Limb (tissue), 2 donors: Measurements from ENCODE around the gene USP9X.
"Not testable (repeated sequence)": the region's sequence is repeated elsewhere in the genome, so short reads cannot be mapped to it uniquely, and the experiment has no call there.

Experiments used
- DNase-seq, 2 donors: peaks; one replicate each; pipeline ENCODE4 v3.0.0-alpha.2; 2016; ENCODE audit errors: extremely low spot score in 2 of 2

USP9X gene

DNA sequence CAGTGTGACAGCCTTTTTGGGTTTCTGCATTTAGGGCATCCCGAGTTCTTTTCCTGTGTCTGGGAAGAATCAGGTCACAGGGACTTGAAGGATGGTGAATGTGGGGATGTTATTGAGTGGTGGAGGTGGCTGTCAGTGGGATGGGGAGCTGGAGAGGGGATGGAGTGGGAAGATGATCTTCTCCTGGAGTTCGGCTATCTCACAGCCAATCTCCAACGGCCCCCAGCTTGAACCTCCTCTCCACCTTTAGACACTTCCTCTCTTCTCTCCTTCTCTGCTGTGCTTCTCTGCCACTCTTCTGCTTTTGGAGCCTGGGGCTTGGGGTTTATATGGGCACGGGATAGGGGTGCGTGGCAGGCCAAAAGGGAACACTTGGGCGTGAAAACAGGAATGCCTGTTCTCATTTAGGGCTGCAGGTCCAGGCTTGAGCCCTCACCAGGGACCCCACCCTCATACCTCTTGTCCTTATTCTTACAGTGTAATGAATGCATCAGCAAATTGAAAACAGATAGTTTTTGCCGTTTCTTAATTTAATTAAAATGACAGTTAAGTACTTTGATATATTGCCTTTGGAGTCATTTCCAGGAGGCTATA lies 37.5 kb downstream of the USP9X start:
- DNase-seq, result no peak

DNA sequence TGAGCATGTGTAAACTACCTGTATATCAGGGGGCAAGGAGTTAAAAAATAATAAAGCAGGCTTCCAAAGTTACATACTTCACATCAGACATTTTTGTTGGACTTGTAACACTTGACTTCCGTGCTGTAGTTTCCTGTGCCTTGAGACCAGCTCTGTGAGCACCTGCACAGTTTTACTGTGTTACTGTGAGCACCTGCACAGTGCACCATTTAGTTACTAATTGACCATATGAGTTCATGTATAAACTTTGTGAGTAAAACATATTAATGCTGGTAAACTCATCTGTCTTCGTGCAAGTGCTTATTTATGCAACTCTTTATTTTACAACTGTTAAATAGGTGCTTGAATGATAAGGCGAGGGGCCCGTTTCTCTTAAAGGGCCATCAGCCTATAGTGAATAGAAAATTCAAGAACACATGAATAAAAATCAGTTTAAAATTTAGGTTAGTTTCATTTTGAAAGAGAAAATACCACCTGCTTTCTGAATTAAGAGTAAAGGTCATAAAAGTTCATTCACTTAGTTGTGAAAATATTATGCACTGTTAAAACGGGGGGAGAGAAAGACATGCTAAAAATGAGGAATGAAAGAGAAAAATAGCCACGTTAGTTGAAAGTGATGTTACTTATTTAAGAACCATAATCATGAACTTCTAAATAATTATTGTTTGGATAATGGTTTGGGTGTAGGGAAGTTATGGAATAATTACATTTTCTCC lies 42.4 kb downstream of the USP9X start:
- DNase-seq, result no peak

DNA sequence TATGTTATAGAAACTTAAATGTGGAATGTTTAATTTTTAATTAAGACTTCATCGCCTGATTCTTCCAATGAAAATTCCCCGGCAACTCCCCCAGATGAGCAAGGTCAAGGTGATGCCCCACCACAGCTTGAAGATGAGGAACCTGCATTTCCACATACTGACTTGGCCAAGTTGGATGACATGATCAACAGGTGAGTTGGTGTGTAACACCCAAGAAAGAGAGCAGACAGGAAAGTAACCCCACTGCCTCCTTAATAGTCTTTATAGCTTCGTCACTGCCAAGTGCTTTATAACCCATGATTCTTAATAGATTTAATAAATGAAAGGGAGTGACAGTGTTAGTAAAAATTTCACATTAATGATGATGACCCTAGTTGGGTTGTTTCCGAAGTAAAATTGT lies 43.7 kb downstream of the USP9X start:
- no peak for DNase-seq

DNA sequence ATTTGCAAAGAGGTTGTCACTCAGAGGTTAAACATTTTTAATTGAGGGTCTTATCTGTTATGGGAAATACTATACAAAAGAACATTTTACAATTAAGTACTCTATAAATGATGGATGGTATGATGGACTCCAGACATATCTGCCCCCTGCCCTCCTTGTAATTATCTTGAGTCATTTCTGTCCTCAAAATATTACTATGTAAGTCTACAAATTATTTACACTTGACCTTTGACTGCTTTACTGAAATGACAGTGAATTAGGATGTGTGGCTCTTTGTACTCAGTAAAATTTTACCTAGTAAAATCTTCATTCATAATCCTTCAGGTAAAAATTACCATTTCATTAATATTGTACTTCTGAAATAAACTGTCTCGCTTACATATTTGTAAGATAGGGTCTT lies 46.5 kb downstream of the USP9X start:
- no peak for DNase-seq

DNA sequence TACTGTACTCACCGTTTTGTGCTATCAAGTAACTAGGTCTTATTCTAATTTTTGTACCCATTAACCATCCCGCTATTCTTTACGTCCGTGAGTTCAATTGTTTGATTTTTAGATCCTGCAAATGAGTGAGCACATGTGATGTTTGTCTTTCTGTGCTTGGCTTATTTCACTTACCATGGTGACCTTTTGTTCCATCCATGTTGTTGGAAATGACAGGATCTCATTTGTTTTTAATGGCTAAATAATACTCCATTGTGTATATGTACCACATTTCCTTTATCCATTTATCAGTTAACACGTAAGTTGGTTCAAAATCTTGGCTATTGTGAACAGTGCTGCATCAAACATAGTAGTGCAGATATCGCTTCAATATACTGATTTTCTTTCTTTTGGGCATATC lies 48.3 kb downstream of the USP9X start:
- DNase-seq, result no peak

- no peak for DNase-seq
These were observed 52.3 kb downstream of the USP9X start for GRCh38 chrX:41137589-41137988.

- no peak for DNase-seq
These were observed 57.1 kb downstream of the USP9X start for GRCh38 chrX:41142130-41142910.

GRCh38 chrX:41144873-41145272 lies 59.6 kb downstream of the USP9X start:
- no peak for DNase-seq

- DNase-seq, result no peak
These were observed 60.8 kb downstream of the USP9X start for GRCh38 chrX:41145920-41146608.

GRCh38 chrX:41148553-41148952 lies 63.3 kb downstream of the USP9X start:
- DNase-seq, result no peak

- DNase-seq, result no peak
These were observed 64.8 kb downstream of the USP9X start for GRCh38 chrX:41150043-41150442.

GRCh38 chrX:41151726-41152125 lies 66.5 kb downstream of the USP9X start:
- not testable (repeated sequence) for DNase-seq

- DNase-seq, result no peak
These were observed 67.0 kb downstream of the USP9X start for GRCh38 chrX:41152221-41152620.

- DNase-seq, result no peak
These were observed 68.2 kb downstream of the USP9X start for GRCh38 chrX:41153448-41153847.

DNA sequence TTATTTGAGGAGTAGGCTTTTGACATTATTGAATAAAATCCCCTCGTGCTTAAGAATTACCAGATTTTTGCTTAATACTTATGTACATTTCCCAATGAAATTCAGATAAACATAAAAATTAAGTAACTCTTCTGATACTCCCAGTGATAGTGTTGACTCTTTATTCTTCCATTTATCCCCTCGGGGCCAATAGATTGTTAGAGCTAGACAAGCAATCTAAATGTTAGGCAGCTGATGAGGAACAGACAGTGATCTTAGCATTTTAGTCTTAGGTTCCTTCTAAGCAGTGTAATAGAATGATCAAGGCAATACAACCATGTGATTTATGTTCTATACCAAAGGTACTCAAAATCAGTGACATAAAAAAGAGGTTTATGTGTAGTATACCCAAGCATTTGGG lies 68.7 kb downstream of the USP9X start:
- no peak for DNase-seq

- no peak for DNase-seq
These were observed 79.2 kb downstream of the USP9X start for GRCh38 chrX:41164449-41164848.

GRCh38 chrX:41167888-41168287 lies 82.6 kb downstream of the USP9X start:
- no peak for DNase-seq

DNA sequence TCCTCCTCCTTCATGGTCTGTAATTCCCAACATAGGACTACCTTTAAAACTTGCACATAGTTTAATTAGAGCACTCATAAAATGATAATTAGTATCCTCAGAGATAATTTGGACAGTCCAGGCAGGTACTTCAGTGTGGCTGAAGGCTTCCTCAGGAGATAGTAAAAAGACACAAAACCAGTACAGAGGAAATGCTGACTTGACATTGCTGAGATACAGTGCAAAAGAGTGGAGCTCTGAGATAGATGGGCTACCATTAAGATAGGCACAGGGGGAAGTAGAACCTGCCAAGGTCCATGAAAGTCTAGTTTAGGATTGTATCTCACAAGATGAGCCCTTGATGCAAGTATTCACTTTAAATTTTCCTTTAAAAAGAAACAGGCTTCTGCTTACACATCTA lies 91.0 kb downstream of the USP9X start:
- DNase-seq, result no peak

DNA sequence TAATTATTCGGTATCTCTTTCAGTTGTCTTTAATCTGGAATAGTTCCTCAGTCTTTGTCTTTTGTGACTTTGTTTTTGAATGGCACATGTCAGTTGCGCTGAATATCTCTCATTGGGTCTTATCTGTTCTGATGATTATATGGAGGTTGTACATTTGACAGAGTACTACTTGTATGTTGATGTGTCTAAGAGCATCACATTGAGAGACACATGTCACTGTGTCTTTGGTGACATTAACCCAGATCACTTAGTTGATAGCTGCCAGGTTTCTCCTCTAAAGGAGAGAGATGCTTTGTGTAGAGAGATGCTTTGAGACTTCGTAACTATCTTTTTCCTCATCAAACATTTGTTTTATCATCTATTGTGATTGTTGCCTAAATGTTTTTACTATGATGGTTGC lies 92.1 kb downstream of the USP9X start:
- DNase-seq, result no peak

- no peak for DNase-seq
These were observed 93.0 kb downstream of the USP9X start for GRCh38 chrX:41178201-41178600.

DNA sequence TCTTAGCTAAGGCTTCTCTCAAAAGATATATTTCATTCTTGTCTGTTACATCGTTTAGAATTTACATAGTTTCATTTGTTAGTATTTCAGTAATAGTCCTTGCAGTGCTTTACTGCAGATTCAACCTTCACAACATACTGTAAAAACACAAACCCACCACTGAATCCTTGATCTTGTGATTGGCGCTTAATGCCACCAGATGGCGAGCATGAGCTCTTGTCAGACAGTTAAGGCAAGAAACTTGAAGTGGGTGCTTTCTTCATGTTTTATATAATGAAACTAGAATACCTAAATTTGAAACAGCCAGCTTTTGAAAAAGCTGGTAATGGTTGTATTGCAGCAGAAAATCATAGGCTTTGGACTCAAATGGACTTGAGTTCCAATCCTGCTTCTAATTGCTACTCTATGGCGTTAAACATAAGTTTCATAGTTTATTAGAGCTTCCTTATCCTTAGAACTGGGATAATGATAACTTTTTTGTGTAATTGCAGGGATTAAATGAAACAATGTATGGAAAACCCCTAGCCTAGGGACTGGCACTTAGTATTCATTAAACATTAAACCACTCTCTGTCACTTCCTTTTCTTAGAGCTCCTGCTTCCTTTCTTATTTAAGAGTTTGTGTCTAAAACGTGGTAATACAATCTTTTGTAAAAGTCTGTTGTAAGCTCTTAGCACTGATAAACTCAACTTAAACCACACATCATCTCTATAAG lies 95.1 kb downstream of the USP9X start:
- DNase-seq, result peak; percentile 4 to 39
